Stimulated activated CD8-positive, alpha-beta memory T cell treated with anti-CD3 and anti-CD28 coated beads, Interleukin-15, amount 100 ng/mL, for 48 hours (primary cell): ENCODE results near the gene DENND4A.
"Not testable (repeated sequence)": the region's sequence is repeated elsewhere in the genome, so short reads cannot be mapped to it uniquely, and the experiment has no call there.

Experiments
- DNase-seq, 2 donors: peaks; one replicate each; pipeline ENCODE4 v3.0.0-alpha.2; 2020; ENCODE audit warnings: low read depth in 2 of 2

DENND4A gene

DNA sequence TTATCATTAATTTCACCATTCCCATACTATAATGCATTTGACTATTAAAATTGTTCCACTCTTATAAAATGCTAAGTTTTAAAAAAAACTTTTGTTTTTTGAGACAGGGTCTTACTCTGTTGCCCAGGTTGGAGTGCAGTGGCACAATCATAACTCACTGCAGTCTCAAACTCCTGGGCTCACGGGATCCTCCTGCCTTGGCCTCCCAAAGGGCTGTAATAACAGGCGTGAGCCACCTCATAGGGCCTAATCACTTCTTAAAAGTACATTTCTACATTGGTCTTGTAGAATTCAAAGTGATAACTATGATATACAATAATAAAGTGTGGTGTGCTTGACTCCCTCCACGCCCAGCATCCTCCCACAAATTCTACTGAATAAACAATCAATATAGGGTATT is 3.0 kb downstream of the DENND4A start:
- DNase-seq: no peak

DNA sequence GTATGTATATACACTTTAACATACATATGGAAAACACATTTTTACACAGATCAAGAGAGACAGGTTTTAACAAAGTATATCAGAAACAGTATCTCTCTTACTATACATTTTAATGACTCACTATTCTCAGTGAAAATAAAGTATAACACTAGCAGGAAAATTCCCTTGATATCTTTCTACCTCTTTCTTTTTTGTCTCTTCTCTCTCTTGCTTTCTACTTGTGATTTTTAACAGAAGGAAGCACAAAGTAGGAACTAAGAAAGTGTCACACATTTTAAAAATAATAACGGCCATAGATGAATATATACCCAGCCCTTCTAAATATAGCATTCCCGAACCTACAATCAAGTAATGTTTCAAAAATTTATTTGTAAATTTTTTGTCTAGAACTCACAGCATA is 4.8 kb downstream of the DENND4A start:
- DNase-seq: no peak

DNA sequence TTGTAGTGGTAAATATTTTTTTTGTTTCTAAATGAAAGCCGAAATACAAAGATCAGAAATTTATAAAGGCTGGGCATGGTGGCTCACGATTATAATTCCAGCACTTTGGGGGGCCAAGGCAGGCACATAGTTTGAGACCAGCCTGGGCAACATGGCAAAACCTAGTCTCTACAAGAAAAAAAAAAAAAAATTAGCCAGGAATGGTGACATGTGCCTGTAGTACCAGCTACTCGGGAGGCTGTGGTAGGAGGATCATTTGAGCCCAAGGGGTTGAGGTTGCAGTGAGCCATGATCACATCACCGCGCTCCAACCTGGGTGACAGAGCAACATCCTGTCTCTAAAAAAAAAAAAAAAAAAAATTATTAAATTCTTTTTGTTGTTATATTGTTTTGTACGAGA is 6.9 kb downstream of the DENND4A start:
- DNase-seq: no peak

DNA sequence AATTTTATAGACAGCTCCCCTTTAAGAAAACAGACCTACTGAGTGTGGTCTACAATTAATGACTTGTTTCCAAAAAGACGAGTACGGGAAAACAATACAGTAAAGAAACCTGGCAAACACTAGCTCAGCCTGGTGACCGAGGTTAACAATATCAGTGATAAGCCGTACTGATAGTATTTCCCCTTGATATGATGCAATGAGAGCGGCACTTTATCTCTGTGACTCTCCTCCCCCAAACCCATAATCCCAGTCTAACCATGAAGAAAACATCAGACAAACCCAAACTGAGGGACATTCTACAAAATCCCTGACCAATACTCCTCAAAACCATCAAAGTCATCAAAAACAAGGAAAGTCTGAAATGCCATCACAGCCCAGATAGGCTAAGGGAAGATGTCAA is 8.2 kb downstream of the DENND4A start:
- no peak for DNase-seq

DNA sequence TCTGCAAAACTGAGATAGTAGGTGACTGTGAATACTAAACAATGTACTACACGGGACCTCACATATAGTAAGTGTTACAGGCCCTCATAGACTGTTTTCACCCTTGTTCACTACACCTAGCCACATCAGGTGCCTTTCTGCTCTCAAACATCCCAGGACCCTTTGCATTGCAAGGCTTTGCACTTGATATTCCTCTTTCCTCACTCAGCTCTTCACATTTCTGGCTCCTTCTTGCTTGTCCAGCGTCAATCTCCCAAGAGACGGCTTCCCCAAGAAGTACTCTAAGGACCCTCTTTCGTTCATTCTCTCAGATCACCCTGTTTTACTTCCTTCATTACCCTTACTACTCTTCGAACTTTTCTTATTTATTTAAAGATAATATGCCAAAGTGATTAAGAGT is 10.0 kb downstream of the DENND4A start:
- no peak for DNase-seq

DNA sequence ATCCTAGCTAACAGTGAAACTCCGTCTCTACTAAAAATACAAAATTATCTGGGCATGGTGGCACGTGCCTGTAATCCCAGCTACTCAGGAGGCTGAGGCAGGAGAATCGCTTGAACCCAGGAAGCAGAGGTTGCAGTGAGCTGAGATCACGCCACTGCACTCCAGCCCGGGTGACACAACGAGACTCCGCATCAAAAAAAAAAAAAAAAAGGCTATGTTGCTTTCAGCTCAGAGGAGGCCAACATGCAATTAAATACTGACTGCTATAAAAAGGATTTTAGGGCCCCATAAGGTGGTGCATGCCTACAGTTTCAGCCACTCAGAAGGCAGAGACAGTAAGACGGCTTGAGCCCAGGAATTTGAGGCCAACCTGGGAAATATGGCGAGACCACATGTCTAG is 13.4 kb downstream of the DENND4A start:
- not testable (repeated sequence) for DNase-seq

DNA sequence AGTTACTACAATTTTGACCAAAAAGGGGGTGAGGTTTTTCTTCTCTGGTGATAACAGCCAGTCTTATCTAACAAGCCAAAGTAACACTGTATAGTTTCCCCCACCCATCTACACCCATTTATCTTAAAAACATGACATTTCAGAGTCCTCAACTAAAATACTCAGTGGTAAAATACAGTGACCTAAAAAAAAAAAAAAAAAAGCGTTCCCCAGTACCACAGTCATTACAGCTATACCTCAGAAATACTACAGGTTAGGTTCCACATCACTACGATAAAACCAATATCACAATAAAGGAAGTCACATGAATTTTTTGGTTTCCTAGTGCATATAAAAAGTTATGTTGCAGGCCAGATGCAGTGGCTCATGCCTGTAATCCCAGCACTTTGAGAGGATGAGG is 13.8 kb downstream of the DENND4A start:
- no peak for DNase-seq

DNA sequence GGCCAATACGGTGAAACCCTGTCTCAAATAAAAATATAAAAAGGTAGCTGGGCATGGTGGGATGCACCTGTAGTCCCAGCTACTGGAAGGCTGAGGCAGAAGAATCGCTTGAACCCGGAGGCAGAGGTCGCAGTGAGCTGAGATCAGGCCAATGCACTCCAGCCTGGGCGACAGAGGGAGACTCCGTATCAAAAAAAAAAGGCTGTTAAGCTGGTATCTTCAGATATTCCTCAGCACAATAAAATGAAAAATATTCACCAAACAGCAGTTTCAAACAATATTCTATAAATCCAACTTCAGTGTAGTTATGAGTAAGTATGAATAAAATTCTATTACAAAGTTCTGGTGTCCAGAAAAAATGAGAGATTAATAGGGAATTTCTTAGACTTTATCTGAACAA is 14.2 kb downstream of the DENND4A start:
- DNase-seq: no peak

DNA sequence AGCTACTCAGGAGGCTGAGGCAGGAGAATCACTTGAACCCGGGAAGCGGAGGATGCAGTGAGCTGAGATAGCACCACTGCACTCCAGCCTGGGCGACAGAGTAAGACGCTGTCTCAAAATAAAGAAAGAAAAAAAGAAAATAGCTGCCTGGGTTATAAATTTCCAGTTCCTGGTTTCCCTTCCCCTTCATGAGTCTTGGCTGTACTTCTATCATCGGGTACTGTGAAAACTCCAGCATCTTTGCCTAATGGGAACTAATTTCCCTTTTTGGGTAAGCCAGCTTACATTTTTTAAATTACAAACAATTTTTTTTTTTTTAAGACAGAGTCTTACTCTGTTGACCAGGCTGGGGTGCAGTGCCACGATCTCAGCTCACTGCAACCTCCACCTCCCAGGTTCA is 15.0 kb downstream of the DENND4A start:
- DNase-seq: no peak

DNA sequence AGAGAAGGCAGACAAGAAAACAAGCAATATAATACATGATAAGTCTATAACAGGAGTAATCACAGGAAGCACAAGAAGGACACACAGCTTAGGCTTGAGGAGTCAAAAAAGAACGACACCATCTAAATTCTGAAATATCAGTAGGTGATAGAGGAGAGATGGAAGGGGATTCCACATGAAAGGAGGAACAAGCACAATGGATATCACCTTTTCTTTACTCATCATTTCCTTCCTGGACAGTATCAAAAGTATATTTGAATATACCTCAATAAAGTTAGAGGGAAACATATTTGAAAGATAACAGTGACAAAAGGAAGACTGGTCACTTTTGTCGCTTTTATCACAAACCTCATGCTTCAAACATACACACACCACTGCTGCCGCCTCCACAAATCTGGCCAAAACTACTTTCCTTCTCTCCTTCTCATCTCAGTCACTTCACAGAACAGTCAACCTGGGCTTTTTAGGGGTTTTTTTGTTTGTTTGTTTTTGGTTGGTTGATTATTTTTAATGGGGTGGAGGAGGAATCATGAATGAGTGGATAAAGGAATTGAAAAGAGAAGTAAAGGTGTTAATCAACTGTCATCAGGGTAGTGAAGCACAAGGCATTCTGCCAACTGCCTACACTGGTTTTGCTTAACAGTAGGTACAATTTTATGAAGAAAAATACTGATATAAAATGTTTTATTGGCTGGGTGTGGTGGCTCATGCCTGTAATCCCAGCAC is 18.5 kb downstream of the DENND4A start:
- no peak for DNase-seq

DNA sequence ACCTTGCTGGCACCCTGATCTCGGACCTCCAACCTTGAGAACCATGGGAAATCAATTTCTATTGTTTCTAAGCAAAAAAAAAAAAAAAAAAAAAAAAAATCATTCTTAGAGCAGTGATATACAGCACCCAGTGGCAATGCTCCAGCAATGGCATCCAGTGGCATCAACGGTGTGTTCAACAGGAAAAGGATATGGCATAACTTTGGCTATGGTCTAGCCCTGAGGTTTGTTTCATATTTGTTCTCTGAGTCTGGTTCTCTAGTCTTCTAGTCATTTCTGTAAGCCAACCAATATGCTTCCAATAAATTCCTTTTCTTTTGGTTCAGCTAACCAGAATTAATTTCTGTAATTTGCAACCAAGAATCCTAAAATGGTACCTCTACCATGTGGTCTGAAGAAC is 19.2 kb downstream of the DENND4A start:
- DNase-seq: no peak

DNA sequence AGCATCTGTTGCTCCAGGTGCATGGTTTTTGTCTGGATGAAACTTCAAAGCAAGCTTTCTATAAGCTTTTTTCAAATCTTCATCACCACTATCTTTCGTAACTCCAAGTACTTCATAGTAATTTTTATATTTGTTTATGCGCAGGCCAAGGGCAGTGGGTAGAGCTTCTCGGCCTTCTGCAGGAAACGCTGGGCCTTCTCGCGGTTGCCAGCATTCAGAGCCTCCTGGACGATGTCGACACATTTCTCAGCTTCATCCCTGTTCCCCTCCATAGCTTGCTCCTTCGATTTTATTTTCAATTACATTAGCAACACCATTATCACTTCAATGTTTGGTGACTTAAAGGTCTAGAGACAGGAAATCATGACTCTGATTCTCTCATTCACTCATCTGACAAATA is 20.2 kb downstream of the DENND4A start:
- no peak for DNase-seq

DNA sequence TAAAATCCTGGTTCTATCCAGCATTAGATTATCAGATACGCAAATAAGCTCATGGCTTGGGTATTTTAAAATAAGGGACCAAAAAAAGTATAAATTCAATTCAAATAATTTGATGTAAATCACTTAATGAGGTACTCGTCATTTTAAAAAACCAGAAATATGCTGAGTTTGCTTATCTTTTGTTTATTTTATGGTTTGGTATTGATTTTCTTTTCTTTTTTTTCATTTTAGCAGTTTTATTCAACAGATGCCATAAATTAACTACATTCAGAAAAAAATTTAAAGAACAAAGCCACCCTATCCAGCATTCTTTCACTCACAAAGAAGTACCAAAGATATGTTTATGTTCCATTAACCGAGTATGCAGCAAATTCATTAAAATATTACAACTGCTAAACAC is 22.6 kb downstream of the DENND4A start:
- no peak for DNase-seq

DNA sequence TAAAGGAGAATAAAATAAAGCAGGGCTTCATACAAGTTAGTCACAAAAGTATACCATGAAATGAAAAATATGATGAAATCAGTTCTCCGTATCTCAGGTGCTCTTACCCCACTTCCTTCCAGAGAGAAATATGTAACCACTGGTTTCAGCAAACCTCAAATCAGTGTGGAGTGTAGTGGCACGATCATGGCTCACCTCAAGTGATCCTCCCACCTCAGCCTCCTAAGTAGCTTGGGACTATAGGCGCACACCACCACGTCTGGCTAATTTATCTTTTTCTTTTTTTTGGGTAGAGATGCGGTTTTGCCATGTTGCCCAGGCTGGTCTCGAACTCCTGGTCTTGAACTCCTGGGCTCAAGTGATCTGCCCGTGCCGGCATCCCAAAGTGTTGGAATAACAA is 24.2 kb downstream of the DENND4A start:
- DNase-seq: no peak

DNA sequence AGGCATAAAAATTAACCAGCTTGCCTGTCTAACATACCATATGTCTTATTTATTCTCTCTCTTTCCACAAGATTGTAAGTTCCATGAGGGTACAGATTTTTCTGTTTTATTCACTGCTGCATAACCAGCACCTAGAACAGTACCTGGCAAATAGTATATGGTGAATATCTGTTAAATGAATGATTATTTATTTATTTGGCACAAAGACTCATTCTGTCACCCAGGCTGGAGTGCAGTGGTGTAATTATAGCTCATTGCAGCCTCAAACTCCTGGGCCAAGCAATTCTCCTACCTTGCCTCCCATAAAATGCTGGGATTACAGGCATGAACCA is 24.9 kb downstream of the DENND4A start:
- DNase-seq: no peak

DNA sequence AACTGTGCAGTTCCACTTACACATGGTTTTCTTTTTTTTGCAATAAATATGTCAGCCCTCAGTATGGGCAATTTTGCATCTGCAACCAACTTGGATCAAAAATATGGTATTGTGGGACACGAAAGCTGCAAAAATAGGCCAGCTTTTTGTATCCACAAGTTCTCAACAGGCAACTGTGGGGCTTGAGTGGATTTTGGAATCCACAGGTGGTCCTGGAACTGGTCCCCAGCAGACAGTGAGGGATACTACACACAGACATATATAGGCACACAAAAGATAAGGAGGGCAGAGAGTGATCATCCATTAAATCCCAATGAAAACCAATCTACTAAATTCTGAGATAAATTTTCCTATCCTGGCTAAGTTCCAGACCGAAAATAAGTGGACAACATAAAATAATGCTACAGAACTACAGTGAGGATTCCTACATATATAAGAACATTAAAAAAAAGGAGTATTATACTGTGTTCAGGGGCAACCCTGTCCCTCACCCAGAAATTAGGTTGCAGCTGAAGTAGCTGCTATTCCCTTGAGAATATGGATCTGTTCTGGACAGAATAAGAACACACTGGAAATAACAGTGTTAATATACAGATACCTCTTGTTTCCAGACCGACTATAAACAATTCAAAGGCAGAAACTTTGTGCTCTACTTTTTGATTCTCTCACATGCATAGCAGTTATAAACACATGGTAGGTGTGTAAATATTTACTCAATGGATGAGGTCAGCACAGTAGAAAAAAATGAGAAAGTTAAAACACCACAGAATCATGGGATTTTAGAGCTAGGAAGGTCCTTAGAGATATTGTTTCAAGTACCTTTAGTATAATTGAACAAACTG is 25.4 kb downstream of the DENND4A start:
- no peak for DNase-seq

DNA sequence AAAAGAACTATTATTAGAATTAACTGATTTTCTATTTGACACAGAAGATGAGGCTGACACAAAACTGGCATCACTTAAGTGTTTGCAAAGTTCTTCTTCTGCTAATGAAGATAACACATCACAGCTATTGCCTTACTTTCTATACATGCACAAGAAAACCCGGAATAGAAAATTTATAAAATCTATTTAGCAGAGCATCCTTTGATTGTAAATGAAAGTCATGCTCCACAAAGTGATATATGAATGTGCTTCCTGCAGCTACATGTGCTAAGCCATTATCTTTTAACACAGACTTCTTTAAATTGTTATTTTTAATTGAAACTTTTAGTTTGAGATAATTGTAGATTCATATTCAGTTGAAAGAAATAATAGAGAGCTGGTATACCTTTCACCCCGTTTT is 27.0 kb downstream of the DENND4A start:
- no peak for DNase-seq

DNA sequence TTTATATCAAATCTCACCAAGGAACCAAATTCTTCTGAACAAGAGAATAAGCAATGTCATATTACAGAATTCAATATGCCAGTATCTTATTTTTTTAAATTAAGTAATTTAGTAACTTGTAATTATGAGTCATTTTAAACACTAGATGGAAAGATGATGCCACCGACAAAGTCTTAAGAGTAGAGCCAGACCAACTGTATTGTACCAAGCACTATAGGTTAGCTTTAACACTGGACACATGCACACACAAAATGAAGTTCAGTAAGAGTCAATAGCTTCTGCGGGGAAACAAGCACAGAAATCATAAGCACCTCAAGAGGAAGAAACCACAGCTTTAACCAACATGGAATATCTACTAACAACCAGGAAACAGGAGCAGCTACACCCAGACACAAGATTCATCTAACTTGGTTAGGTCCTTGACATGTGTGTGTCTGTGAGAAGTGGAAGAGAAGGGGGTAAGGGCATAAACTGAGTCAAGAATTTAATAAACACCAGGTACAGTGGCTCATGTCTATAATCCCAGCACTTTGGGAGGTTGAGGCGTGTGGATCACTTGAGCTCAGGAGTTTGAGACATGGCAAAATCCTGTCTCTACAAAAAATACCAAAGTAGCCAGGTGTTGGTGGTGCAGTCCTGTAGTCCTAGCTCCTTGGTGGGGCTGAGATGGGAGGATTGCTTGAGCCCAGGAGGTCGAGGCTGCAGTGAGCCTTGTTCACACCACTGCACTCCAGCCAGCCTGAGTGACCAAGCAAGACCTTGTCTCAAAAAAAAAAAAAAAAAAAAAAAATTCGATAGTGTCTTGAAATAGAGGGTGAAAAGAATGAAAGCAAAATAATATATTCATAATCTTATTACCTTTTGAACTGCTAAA is 28.9 kb downstream of the DENND4A start:
- DNase-seq: no peak

DNA sequence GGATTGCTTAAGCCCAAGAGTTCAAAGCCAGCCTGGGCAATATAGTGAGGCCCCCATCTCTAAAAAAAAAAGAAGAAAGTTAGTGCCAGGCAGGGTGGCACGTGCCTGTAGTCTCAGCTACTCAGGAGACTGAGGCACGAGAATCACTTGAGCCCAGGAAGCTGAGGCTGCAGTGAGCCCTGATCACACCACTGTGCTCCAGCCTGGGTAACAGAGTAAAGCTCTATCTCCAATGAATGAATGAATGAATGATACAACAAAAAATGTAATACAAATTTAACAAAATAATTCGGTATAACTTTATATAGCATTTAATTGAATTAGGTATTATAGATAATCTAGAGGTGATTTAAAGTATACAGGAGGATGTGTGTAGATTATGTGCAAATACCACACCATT is 29.7 kb downstream of the DENND4A start:
- no peak for DNase-seq

DNA sequence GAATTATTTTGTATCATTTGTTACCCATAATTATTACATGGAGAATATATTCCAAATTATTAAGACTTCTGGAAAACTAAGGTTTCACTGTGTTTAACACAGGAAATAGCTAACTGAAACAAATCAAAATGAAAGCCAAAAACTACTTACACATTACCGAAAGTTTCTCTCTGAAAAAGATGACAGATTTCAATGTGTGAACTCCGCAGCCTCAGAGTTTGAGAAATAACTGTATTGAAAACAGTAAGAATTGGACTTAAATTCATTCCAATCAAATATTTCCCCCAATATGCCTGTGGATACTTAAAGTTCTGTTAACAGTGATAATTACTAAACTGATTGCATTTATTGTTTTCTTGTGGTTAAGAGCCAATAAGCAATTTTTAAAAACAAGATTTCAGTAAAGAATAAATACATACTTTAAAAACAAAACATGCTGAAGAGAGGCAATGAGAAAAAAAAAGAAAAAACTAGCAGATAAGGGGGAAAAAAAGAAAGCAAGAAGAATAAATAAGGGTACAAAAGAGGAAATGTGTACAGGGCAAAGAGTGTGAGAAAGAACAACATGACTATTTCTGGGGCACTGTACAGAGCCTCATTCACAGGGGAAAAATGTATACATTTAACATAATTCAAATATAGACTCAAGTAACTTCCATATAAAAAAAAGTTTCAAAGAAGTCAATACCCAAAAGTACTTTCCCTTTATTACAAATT is 30.7 kb downstream of the DENND4A start:
- DNase-seq: no peak

DNA sequence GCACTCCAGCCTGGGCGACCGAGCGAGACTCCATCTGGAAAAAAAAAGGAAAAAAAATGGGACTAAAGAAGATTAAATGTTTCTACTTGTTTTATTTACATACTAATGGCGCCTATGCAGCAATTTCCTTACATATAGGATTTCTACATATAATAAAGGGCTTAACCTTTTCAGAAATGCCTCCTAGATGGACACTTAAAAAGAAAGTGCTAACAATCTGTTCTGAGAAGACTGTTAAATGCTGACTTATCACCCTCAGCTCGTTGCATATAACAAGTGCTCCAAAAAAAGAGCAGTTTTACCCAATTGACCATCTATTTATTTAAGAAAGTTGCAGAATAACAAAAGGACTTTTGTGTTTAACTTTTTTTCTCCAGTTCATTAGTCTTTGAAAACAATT is 32.7 kb downstream of the DENND4A start:
- no peak for DNase-seq

DNA sequence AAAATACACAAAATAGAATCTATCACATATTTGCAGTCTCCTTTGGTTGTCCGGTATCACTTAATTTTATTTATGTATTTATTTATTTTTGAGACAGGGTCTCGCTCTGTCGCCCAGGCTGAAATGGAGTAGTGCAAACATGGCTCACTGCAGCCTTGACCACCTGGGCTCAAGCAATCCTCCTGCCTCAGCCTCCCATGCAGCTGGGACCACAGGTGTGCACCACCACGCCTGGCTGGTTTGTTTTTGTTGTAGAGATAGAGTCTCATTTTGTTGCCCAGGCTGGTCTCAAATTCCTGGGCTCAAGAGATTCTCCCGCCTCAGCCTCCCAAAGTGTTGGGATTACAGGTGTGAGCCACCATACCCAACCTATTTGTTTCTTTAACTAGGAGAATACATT is 33.9 kb downstream of the DENND4A start:
- no peak for DNase-seq
